Right cardiac atrium (tissue), 5 donors: Measurements from ENCODE around the gene IDI1. TPM values are rescaled to one million over a fixed set of nuclear protein-coding genes. Genes with fewer than 3 reads are reported as not detected.
"Not testable (repeated sequence)": the region's sequence is repeated elsewhere in the genome, so short reads cannot be mapped to it uniquely, and the experiment has no call there.

Experiments used
- ATAC-seq, 2 donors: fragments of 200-7000 bp; cut with Tn5 transposase; one replicate each; pipeline versions ENCODE4 v1.8.0 to v1.9.1; 2020; ENCODE audit warnings: moderate library complexity in 2 of 2, mild to moderate bottlenecking in 1 of 2
- DNase-seq, 3 donors: peaks; one replicate each; pipeline ENCODE4 v3.0.0-alpha.2; 2020
- H3K27ac ChIP-seq: one replicate; pipeline ENCODE4 v1.5.1; 2013; ENCODE audit warnings: mild to moderate bottlenecking, low read length, control low read depth, moderate library complexity
- H3K27me3 ChIP-seq: one replicate; pipeline ENCODE4 v1.6.1; 2013; ENCODE audit not compliant: control insufficient read depth, insufficient read depth
- H3K4me1 ChIP-seq: one replicate; pipeline ENCODE4 v1.6.1; 2013; ENCODE audit warnings: low read length; ENCODE audit not compliant: control insufficient read depth, insufficient read depth
- H3K4me3 ChIP-seq: one replicate; pipeline ENCODE4 v1.5.1; 2013; ENCODE audit warnings: low read length, control low read depth
- H3K9me3 ChIP-seq: one replicate; pipeline ENCODE4 v1.6.1; 2013; ENCODE audit warnings: low read length; ENCODE audit not compliant: control insufficient read depth
- WGBS: extraction: QIAGEN DNeasy Blood & Tissue Kit; methylation state at CpG from one replicate; pipeline ENCODE4 v1.1.7; 2013; 5-methylcytosine and 5-hydroxymethylcytosine counted together
- intact Hi-C, 4 donors: fragments of 100-400 bp; cut with DNase I; formaldehyde crosslinking; loops; one replicate each; pipeline versions ENCODE4 v1.11.0 to v1.14.0; 2022 to 2023
- polyA plus RNA-seq: library from polyadenylated mRNA; stranded (reverse); fragments of 200-250 nt; gene quantifications from one replicate; pipeline ENCODE4 v1.2.3, GENCODE V29; 2013
- total RNA-seq, 4 donors: library from RNA; stranded (reverse); fragmentation: NEBNext Ultra II Directional; extraction: Animal tissue kit (Norgen Biotek cat#: 25700); gene quantifications; one replicate each; pipeline ENCODE4 v1.2.1, GENCODE V29; 2021
- donor health status: healthy with polysubstance abuse.
- donor health status: DM: no; HTN: yes; CAD: no.
- donor health status: DM: no; HTN: no; CAD: no.
- donor health status: DM: no; HTN: yes; CAD: no; lungs with severe emphysema.
- donor health status: DM: yes; HTN: yes; CAD: no.

IDI1 gene
- total and polyA plus RNA-seq, 5 donors = 14.6 to 30.3 (median 21.1) TPM

DNA sequence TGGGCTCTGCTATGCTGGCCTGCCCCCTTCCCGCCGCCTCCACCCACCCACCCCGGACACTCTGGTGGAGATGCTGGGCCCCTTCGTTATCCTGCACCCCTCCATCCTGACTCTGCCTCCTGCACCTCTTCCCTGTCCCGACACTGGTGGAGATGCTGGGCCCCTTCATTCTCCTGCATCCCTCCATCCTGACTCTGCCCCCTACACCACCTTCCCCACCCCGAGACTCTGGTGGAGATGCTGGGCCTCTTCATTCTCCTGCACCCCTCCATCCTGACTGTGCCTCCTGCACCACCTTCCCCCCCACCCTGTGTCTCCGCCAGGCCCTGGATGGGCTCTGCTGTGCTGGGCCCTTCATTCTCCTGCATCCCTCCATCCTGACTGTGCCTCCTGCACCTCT, 38.2 kb downstream of the IDI1 start:
- H3K4me3 ChIP-seq = no peak overlapping the region
- H3K9me3 ChIP-seq = no peaks in the 10 kb centered on the region
- intact Hi-C loops = no loop called here
- DNase-seq (no peak), ATAC-seq (peak; percentile 28 to 38)
- 96% methylated on average over 7 of the region's 7 CpGs for WGBS
- H3K27me3 ChIP-seq = no peaks in the 10 kb centered on the region
- no peak overlapping the region for H3K27ac ChIP-seq
- no peaks in the 10 kb centered on the region for H3K4me1 ChIP-seq

GRCh38 chr10:1009947-1010346, 39.0 kb downstream of the IDI1 start:
- intact Hi-C loops, H3K27ac ChIP-seq, H3K27me3 ChIP-seq, ATAC-seq, H3K4me3 ChIP-seq, H3K9me3 ChIP-seq, H3K4me1 ChIP-seq, DNase-seq: not testable (repeated sequence)
- 61% methylated on average over 8 of the region's 8 CpGs for WGBS

GRCh38 chr10:1009071-1009494, 39.8 kb downstream of the IDI1 start:
- no peak for DNase-seq
- WGBS = 82% methylated on average over 9 of the region's 9 CpGs

DNA sequence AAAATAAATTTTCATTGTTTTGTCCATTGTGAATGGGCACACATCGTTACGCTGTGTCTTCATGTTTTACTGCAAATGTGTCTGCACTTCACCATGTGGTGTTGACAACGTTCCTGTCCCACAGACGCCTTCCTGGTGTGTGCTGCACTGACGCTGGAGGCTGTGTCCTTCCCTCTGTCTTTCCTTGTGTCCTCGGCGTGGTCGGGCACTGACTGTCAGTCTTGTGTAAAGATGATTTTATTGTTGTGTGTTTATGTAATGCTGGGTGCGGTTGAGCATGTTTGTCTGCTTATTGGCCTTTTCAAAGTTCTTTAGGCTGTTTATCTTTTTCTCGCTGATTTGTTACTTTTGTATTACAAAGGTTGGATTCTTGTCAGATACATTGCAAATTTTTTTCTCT, 41.3 kb downstream of the IDI1 start:
- no peaks in the 10 kb centered on the region for H3K27me3 ChIP-seq
- intact Hi-C loops = no loop called here
- 83% methylated on average over 10 of the region's 10 CpGs for WGBS
- H3K4me3 ChIP-seq = no peak overlapping the region
- H3K9me3 ChIP-seq = no peaks in the 10 kb centered on the region
- DNase-seq (no peak), ATAC-seq (no peak)
- H3K4me1 ChIP-seq = no peaks in the 10 kb centered on the region
- H3K27ac ChIP-seq = no peak overlapping the region

More at GRCh38 chr10:1009071-1009494, 39.8 kb downstream of the IDI1 start:
- Histone ChIP-seq H3K4me1 (no peaks in the 10 kb centered on the region), H3K4me3 (no peak overlapping the region), H3K27me3 (no peaks in the 10 kb centered on the region), H3K9me3 (no peaks in the 10 kb centered on the region), H3K27ac (no peak overlapping the region)
- intact Hi-C loops = no loop called here
- ATAC-seq = no peak

DNA sequence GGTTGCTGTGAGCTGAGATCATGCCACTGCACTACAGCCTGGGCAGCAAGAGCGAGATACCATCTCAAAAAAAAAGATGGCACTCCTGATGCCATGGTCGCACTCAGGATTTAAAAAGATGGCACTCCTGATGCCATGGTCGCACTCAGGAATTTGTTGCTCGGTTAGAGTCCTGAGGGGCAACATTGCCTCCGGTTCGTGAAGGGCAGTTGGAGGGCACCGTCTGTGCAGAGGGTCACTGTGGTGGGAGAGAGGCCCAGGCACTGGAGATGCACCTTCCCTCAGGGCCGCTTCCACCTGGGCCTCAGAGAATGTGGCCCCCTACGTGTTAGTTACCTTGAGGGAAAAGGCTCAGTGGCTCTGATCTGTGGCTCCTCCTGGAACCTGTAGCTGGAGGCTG, 42.3 kb downstream of the IDI1 start:
- intact Hi-C loops = no loop called here
- no peaks in the 10 kb centered on the region for H3K4me1 ChIP-seq
- no peak for DNase-seq

GRCh38 chr10:1003884-1004670, 44.8 kb downstream of the IDI1 start:
- WGBS = 97% methylated on average over 9 of the region's 9 CpGs
- Histone ChIP-seq H3K4me3 (no peak overlapping the region), H3K9me3 (no peaks in the 10 kb centered on the region), H3K27me3 (no peaks in the 10 kb centered on the region), H3K4me1 (no peaks in the 10 kb centered on the region), H3K27ac (no peak overlapping the region)
- intact Hi-C loops = no loop called here
- ATAC-seq = peak in 1 of 2 donors; percentile 20
- no peak for DNase-seq

More for the DNA sequence above, 42.3 kb downstream of the IDI1 start:
- Histone ChIP-seq H3K9me3 (no peaks in the 10 kb centered on the region), H3K27ac (no peak overlapping the region), H3K27me3 (no peaks in the 10 kb centered on the region), H3K4me3 (no peak overlapping the region)
- 96% methylated on average over 9 of the region's 9 CpGs for WGBS
- no peak for ATAC-seq

DNA sequence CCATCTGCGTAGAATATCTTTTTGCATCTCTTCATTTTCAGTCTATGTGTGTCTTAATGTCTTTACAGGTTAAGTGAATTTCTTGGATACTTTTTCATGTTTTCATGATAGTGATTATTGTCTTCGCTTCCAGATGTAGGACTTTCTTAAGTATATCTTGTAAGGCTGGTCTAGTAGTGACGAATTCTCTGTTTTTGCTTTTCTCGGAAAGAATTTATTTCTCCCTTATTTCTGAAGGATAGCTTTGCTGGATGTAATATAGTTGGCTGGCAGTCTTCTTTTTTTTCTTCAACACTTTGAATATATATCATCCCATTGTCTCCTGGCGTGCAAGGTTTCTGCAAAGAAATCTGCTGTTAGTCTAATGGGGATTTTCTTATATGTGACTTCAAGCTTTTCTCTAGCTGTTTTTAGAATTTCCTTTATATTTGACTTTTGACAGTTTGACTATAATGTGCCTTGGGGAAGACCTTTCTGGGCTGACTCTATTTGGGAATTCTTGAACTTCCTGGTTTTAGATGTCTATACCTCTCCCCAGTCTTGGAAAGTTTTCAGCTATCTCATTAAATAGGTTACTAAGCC, 46.4 kb downstream of the IDI1 start:
- Histone ChIP-seq H3K4me1 (no peaks in the 10 kb centered on the region), H3K27ac (no peak overlapping the region), H3K4me3 (no peak overlapping the region), H3K9me3 (no peaks in the 10 kb centered on the region), H3K27me3 (no peaks in the 10 kb centered on the region)
- ATAC-seq = no peak
- no peak for DNase-seq
- intact Hi-C loops = no loop called here
- 99% methylated on average over 5 of the region's 5 CpGs for whole genome bisulfite sequencing

GRCh38 chr10:997266-998022, 51.5 kb downstream of the IDI1 start:
- H3K27me3 ChIP-seq = no peaks in the 10 kb centered on the region
- no peak overlapping the region for H3K27ac ChIP-seq
- H3K4me1 ChIP-seq = no peaks in the 10 kb centered on the region
- no peak for ATAC-seq
- intact Hi-C loops = no loop called here
- H3K4me3 ChIP-seq = no peak overlapping the region
- H3K9me3 ChIP-seq = no peaks in the 10 kb centered on the region
- WGBS = 90% methylated on average over 19 of the region's 19 CpGs
- no peak for DNase-seq

GRCh38 chr10:996031-996430, 52.9 kb downstream of the IDI1 start:
- no peaks in the 10 kb centered on the region for H3K27me3 ChIP-seq
- 96% methylated on average over 12 of the region's 12 CpGs for WGBS
- H3K4me3 ChIP-seq = no peak overlapping the region
- no peaks in the 10 kb centered on the region for H3K4me1 ChIP-seq
- H3K9me3 ChIP-seq = no peaks in the 10 kb centered on the region
- intact Hi-C loops = no loop called here
- H3K27ac ChIP-seq = no peak overlapping the region
- no peak for ATAC-seq
- no peak for DNase-seq

GRCh38 chr10:995559-995926, 53.4 kb downstream of the IDI1 start:
- intact Hi-C loops = no loop called here
- DNase-seq (no peak), ATAC-seq (no peak)
- Histone ChIP-seq H3K27ac (no peak overlapping the region), H3K4me1 (no peaks in the 10 kb centered on the region), H3K9me3 (no peaks in the 10 kb centered on the region), H3K27me3 (no peaks in the 10 kb centered on the region), H3K4me3 (no peak overlapping the region)
- WGBS = 90% methylated on average over 7 of the region's 7 CpGs

GRCh38 chr10:994836-995558, 53.9 kb downstream of the IDI1 start:
- Histone ChIP-seq H3K27me3 (no peaks in the 10 kb centered on the region), H3K4me1 (no peaks in the 10 kb centered on the region), H3K9me3 (no peaks in the 10 kb centered on the region), H3K4me3 (no peak overlapping the region), H3K27ac (no peak overlapping the region)
- WGBS = 82% methylated on average over 6 of the region's 6 CpGs
- DNase-seq = no peak
- intact Hi-C loops = no loop called here
- ATAC-seq = no peak
